COR-L47 (cell line): ENCODE measurements around the gene LRRC3.

Experiments
- DNase-seq: peaks from one replicate; lab custom pipeline; 2025; lab: John Stamatoyannopoulos, UW

Gene LRRC3

DNA sequence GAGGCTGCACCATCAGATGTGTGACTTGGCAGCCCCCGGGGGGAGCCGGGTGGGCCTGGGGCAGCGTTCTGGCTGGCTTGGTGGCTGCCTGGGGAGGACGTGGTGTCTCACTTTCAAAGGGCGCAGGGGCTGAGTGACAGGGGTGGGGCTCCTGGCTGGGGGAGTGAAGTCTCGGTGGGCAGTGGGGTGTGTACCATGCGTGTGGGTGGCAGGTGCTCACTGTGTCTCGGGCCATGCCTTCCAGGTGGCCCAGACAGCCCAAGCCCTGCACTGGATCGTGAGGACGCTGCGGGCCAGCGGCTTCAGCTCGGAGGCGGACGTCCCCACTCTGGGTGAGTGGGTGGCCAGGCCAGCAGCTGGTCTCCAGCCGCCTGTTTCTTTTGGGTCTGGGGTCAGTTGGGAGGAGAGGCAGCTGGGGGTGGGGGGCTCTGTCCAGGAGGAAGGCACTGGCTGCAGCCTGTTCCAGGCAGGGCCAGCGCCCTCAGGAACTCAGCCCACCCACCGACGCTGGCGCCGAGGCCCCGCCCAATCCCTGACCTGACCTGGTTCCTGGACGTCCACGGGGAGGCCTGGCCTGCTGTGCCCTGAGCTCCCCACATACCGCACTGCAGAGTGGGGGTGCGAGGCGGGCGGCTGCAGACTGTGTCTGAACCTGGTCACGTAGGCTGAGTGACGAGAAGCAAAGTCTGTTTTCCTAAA is 30.6 kb upstream of the LRRC3 start:
- DNase-seq = no peak

DNA sequence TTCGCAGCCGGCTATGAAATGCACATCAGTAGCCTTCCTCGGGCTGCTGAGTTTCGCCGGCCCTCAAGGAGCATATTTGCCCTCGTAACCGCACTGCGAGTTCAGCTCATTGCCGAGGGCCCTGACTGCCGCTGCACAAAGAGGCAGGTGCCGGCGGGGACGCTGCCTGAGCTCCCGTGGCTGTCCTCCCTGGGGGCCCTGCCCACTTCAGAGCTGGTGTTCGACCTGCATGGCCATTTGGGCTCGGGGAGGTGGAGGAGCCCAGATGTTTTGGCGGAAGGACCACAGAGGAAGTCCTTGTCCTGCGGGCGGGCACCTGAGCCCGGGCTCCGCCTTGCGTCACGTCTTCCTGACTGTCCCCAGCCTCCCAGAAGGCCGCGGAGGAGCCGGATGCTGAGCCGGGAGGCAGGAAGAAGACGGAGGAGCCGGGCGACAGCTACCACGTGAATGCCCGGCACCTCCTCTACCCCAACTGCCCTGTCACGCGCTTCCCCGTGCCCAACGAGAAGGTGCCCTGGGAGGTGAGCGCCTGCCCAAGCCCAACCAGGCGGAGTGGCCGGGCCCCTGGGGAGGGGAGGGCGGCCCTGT is 29.9 kb upstream of the LRRC3 start:
- no peak for DNase-seq

DNA sequence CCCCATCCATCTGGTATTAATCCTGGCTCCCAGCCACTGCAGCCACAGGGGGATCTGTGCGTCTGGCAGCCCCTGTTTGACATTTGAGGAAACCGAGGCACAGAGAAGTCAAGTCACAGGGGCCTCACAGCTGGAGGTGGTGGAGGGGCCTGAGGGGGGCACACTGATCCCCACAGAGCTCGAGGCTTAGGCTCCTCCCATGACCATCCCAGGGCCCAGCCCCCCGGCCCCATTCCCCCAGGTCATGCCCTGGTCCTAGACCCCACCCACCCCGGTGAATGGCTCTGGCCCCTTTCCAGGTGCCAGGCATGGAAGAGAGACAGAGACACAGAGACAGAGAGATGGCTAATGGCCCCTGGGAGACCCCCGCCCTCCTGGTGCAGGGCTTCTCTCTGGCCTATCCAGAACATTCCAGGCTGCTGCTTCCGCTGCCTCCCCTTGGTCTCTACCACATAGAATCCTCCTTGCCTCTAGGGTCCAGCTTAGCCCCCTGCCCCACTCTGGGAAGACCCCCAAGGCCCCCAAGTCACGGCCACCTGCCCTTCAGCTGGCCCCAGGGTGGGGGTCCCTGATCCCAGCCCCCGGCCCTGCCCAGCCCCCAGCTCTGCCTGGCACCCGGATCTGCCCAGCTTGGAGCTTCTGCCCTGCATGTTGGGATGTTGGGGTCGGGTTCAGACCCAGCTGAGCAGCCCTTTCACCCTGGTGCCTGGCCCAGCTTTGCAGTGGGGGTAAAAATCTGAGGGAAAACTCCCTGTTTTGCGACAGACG is 29.2 kb upstream of the LRRC3 start:
- no peak for DNase-seq

DNA sequence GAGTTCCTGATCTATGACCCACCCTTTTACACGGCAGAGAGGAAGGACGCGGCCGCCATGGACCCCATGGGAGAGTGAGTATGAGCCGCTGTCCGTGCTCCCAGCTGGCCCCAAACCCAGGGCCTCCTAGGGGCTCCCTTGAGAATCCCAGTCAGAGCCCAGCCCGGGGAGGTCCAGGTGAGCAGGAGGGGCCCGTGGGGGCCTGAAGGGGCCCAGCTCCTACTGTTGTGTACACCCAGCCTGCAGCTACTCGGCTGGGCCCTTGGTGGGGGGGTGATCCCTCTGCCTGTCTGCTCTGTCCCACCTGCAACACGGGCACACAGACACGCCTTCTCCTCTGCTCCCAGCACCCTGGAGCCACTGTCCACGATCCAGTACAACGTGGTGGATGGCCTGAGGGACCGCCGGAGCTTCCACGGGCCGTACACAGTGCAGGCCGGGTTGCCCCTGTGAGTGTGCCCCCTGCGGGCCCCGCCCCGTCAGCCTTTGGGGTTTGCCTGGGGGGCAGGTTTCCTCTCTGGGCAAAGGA is 28.6 kb upstream of the LRRC3 start:
- no peak for DNase-seq

DNA sequence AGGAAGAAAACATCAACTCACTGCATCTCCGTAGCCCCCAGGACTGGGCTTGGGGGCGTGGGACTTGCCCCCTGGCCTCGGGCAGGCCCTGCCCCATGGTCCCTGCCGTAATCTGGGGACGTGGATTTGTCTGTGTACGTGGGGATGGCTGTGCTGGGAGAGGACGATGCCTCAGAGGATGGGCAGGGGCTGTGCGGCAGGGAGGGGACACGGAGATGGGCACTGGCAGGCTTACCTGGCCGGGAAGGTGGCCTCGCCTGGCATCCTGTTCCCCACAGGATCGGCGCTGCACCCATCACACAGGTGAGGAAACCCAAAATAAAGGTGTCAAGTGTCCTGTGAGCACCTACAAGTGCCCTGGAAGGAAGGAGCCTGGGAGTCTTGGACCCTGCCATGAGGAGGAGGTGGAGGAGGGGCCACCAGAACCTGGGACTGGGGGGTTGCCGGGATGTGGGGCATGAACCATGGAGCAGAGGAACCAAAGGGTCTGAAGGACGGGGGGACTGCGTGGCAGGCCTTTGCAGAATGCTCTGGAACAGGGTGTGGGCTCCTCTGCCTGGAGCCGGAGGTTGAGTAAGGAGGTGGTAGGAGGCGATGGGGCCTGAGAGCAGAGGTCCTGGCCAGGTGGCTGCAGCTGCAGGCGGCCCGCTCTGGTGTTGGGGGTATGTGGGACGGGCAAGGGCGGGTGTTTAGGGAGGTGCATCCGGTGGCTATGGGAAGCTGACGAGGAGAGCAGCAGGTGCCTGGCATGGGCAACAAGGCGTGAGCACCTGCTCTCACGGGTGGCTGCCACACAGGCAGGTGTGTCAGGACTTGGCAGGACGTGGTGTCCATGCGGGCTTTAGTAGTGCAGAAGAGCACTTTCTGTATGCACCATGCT is 27.8 kb upstream of the LRRC3 start:
- peak; percentile 83 for DNase-seq

DNA sequence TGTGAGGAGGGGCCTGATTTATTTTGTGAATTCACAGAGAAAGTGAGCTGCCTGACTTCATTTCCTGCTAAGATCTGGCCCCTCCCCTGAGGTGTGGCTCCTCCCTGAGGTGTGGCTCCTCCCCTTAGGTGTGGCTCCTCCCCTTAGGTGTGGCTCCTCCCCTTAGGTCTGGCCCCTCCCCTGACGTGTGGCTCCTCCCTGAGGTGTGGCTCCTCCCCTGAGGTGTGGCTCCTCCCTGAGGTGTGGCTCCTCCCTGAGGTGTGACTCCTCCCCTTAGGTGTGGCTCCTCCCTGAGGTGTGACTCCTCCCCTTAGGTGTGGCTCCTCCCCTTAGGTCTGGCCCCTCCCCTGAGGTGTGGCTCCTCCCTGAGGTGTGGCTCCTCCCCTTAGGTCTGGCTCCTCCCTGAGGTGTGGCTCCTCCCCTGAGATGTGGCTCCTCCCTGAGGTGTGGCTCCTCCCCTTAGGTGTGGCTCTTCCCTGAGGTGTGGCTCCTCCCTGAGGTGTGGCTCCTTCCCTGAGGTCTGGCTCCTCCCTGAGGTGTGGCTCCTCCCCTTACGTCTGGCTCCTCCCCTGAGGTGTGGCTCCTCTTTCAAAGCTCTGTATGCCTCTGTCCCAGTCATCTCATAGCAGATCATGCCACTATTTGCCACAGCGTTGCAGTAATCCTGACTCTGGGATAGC is 26.9 kb upstream of the LRRC3 start:
- no peak for DNase-seq

DNA sequence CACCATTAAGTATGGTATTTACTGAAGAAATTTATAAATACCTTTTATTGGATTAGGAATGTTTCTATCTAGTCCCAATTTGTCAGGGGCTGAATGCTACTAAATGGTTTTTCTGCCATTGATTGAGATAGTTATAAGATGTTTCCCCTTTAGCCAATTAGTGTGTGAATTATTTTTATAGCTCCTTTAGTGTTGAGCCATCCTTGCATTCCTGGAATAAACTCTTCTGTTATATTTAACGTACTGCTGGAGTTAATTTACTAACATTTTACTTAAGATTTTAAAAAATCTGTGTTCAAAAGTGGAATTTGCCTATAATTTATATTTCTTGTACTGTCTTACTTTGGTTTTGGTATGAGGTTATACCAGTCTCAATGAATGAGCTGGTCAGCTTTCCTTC is 25.4 kb upstream of the LRRC3 start:
- no peak for DNase-seq

DNA sequence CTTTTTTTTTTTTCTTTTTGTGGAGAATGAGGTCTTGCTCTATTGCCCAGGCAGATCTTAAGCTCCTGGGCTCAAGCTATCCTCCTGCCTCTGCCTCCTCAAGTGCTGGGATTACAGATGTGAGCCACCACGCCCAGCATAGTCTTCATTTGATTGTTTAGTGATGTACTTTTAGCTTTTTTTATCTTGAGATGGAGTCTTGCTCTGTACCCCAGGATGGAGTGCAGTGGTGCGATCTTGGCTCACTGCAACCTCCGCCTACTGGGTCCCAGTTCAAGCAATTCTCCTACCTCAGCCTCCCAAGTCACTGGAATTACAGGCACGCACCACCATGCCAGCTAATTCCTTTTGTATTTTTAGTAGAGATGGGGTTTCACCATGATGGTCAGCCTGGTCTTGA is 24.0 kb upstream of the LRRC3 start:
- DNase-seq = no peak

DNA sequence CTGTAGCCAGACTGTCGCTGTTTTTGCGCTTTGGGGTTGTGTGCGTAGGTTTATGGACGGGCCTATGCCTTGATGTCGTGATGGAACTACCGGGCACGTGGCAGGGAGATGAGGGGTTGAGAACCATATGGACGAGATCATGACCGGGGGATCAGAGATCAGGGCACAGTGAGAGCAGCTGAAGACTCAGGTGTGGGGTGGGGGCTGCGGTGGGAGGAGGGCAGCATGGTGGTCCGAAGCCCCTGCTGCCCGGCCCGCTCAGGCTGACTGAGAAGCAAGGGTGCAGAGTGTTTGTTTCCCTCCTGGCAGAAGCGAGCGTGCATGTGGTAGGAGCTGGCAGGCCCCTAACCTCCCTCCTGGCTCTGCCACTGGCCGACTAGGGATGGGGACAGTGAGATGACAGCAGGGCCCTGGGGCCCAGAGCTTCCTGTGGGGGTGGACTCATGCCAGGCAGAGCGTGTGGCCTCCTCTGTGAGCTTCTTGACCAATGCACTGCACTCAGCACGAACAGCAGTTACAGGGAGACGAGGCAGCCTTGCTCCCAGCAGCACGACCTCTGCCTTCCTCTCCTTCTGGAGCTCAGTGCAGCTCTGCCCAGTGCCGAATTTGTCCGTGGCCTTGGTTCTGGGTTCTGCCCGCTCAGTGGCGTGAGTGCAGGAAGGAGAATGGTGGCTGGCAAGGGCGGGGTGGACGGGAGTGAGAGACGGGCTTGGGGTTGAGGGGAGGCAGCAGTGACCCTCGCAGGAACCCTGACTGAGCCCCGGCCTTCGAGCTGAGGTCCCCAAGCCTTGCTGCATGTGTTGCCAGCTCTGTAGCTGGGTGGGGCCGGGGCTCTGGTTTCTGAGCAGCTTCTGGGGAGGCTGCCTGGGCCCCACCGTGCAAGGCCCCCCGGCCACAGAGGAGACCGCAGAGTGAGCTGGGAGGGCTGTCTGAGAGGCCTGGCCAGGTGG is 22.2 kb upstream of the LRRC3 start:
- no peak for DNase-seq

DNA sequence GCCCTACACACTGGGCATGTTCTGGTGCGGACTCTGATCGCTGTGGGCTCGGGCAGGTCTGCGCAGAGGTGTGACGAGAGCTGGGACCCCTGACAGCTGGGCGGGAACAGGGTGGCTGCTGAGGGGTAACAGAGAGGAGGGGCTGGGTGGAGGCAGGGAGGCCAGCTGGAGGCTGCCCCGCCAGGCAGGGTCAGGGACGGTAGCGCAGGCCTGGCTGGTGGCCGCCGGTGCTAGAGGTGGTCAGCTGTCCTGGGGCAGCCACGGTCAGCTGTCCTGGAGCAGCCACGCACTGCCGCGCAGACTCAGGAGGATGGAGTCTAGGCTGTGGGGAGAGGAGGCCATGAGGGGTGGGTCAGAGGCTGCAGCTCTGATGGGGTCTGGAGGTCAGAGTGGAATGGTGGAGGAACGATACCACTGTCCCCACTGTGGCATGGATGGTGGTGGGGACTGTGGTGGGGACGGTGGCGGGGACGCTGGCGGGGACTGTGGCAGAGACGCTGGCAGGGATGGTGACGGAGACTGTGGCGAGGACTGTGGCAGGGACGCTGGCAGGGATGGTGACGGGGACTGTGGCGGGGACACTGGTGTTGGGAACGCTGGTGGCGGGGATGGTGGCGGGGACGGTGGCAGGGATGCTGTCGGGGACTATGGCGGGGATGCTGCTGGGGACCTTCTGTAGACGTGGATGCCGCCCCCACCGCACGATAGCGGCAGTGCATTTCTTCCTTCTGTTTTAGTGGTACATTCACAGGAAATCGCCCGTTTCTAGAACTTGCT is 21.3 kb upstream of the LRRC3 start:
- DNase-seq = no peak

DNA sequence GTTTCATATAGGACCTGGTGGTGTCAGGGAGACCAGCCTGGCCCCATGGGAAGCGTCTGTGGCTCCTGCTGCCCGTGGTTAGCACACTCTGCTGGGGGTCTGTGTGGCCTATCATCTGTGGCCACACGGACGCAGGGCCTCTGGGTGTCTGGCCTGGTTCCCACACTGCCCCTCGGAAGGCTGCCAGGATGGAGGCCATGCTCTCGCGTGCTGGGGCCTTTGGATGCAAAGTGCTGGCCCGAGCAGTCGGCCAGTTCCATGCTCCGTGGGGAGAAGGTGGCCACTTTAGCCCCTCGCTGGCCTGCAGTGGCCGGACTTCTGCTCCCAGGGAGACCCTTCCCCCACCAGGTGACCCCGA is 20.8 kb upstream of the LRRC3 start:
- DNase-seq = no peak

DNA sequence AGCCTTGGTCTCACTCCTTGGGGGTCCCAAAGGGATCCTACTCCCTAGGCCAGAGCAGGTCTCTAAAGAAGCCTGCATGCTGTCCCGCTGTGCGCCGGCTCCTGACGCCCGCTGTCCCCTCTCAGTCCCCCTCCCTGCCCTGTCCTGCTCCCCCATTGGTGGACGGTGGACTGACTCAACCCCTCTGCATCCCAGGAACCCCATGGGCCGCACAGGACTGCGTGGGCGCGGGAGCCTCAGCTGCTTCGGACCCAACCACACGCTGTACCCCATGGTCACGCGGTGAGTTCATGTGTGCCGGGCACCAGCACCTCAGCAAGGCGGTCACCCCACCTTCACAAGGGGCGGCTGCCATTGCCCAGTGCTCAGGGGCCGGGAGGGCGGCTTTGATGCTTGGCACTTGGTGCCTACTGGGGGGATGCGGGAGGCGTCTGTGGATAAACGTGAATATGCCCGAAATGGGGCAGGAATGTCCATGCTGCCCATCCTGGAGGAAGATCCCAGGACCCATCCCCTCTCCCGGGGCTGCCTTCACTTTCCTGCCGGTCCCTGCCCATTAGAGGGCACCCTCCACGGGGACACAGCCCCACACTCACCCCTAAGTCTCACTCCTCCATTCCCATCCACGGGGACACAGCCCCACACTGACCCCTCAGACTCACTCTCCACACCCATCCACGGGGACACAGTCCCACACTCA is 20.2 kb upstream of the LRRC3 start:
- DNase-seq = no peak

DNA sequence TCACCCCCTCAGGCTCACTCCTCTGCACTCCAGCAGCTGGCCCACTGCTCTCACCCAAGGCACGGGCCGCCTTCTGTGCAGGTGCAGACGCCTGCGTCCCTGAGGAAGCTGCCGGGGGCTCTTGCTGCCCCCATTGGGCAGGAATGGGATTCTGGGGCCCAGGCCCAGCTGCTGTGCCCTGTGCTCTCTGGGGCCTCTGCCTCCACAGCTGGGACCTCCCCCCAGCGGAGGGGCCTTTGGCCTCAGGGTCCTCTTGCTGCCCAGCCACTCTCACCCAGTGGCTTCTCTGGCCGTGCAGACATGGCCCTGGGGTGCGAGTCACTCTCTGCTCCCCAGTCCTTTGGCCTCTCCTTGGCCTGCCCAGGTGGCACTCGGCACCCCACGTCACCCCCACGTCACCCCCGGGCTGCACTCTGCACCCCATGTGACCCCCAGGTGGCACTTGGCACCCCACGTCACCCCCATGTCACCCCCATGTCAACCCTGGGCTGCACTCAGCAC is 19.1 kb upstream of the LRRC3 start:
- DNase-seq = no peak

DNA sequence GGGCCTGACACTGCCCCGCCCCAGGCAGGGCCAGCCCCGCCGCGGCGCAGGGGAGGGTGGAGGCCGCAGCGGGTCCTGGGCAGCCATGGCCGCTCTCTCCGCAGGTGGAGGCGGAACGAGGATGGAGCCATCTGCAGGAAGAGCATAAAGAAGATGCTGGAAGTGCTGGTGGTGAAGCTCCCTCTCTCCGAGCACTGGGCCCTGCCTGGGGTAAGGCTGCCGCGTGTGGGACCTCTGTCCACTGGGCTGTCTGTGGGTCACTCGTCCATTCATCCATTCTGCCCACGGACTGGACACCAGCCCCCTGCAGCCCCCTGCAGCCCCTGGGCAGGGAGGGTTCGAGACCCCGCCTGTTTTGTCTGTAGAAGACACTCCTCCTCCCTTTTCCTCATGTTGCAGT is 18.4 kb upstream of the LRRC3 start:
- DNase-seq = no peak

DNA sequence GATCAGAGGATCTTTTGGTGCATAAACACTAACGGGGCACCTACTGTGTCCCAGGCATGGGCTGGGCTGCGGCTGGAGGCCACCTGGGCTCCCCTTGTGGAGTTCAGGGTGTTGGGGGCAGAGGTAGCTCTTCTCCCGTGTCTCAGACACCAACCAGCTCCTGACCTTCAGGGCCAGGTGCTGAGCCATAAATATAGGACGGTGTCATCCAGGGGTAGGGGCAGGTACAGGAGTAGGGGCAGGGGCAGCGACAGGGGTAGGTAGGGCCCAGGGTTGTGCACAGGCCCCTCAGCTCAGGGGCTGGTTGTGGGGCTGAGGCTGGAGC is 18.0 kb upstream of the LRRC3 start:
- no peak for DNase-seq

DNA sequence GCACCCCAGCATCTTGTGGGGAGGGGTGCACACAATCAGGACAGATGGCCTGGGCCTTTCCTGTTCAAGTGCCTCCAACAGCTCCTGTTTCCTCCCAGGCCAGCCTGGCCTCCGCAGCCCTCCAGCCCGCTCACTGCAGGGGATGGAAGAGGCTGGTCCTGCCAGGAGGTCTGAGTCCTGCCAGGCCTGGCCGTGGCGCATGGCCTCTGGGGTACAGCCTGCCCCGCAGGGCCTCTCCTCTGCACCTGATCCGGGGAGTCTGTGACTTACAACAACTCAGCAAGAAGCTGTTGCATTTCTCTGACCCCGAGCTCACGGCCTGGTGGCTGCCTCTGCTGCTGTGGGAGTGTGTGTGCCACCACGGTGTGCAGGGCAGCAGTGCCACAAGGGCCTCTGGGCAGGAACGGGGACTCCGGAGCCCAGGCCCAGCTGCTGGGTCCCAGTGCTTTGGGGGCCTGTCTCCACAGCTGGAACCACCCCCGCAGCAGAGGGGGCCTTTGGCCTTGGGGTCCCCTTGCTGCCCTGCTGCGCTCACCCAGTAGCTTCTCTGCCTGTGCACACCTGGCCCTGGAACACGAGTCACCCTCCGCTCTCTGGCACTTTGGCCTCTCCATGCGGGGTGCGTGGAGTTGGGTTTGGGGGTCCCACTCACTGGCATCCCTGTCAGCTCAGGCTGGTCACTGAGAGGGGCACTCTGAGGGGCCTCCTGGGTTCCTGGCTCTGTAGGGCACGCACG is 17.4 kb upstream of the LRRC3 start:
- no peak for DNase-seq

DNA sequence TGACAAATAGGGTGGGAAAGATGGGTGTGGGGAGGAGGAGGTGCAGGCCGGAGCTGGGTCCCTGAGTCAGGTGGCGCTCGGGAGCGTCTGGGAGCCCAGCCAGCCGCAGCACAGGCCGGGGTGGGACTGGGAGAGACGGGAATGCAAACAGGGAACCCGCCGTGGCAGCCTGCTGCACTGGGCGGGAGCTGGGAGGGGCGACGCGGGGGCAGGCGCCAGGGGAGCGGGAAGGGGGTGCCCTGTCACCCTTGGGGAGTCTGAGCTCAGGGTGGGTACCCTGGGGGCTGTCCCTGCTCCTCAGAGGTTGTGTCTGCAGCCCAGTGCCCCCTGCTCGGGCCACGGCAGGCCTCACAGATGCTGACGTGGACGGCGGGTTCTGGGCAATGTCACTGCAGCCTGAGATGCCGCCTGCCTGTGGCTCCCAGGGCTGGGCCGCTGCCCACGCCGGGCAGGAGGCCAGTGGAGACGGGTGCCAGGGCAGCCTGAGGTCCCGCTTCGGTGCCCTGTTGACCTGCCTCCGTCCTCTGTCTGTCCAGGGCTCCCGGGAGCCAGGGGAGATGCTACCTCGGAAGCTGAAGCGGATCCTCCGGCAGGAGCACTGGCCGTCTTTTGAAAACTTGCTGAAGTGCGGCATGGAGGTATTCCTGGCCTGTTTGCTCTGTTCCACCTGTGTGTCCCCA is 16.6 kb upstream of the LRRC3 start:
- DNase-seq = no peak

DNA sequence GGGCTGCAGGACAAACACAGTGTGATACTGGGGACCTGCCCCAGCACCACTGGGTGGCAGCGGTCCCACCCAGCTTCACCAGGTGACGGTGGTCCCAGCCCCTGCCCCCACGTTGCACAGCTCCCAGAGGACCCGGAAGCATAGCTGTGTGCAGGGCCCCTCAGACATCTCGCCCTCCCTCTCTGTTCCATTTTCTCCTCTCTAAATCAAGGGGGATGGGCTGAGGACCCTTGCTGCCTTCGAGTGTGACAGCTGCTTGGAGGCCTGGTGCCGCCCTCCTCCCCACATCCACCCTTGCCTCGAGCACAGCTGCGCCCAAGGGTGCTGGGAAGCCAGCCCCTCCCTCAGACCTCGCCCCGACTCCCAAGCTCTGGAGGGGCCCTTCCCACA is 16.1 kb upstream of the LRRC3 start:
- no peak for DNase-seq
